Stimulated activated naive CD8-positive, alpha-beta T cell treated with anti-CD3 and anti-CD28 coated beads, Interleukin-15, Interleukin-2, amounts not matched to agents 100 ng/mL and 50 ng/mL, for 24 hours (primary cell): Measurements from ENCODE around the gene NAT9.

Source experiments
- H3K27ac Mint-ChIP-seq: one replicate; pipeline ENCODE4 v1.8.0; 2021; ENCODE audit warnings: mild to moderate bottlenecking, mixed read lengths
- H3K27me3 Mint-ChIP-seq: one replicate; pipeline ENCODE4 v1.8.0; 2021; ENCODE audit warnings: mixed read lengths
- H3K36me3 Mint-ChIP-seq: one replicate; pipeline ENCODE4 v1.8.0; 2021; ENCODE audit warnings: low read depth, mixed read lengths
- H3K4me1 Mint-ChIP-seq: one replicate; pipeline ENCODE4 v1.8.0; 2021; ENCODE audit warnings: low read depth, mixed read lengths
- H3K4me3 Mint-ChIP-seq: one replicate; pipeline ENCODE4 v1.8.0; 2021; ENCODE audit warnings: mild to moderate bottlenecking, mixed read lengths
- H3K9me3 Mint-ChIP-seq: one replicate; pipeline ENCODE4 v1.8.0; 2021; ENCODE audit warnings: mixed read lengths

Gene NAT9

DNA sequence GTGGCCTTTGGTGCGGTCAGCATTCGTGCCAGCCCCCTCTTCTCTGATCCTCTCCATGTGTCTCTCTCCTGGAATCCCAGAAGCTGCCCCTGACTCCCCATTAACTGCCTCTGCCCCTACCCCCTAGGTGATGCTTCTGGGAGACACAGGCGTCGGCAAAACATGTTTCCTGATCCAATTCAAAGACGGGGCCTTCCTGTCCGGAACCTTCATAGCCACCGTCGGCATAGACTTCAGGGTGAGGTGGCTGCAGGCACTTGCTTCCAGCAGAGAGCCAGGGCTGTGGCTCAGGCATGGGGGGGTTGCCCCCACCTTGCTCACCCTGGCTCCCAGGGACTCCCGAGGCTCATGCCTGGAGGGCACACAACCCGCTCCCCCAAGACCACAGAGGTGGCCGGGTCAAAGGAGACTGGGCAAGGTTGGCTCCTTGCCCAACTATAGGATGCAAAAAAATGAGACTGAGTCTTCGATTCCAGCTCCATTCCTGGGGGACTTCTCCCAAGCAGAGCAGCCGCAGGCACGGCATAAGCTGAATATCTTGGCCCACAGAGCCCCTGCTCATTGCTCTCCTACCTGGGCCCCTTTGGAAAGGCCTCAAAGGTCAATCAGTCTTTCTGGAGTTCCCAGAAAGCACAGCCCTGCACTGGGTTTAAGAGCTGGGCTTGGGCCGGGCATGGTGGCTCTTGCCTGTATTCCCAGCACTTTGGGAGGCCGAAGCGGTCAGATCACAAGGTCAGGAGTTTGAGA is 35.3 kb downstream of the NAT9 start:
- H3K27me3 Mint-ChIP-seq = peaks cover 5% of the 10 kb centered on the region
- no peak overlapping the region for H3K27ac Mint-ChIP-seq
- H3K36me3 Mint-ChIP-seq = no peaks in the 10 kb centered on the region
- peaks cover 82% of the 10 kb centered on the region for H3K4me1 Mint-ChIP-seq
- H3K4me3 Mint-ChIP-seq = no peak overlapping the region
- H3K9me3 Mint-ChIP-seq = no peaks in the 10 kb centered on the region

GRCh38 chr17:74740173-74740572 is 36.0 kb downstream of the NAT9 start:
- no peak overlapping the region for H3K27ac Mint-ChIP-seq
- no peak overlapping the region for H3K4me3 Mint-ChIP-seq
- H3K4me1 Mint-ChIP-seq = peaks cover 82% of the 10 kb centered on the region
- peaks cover 5% of the 10 kb centered on the region for H3K27me3 Mint-ChIP-seq
- no peaks in the 10 kb centered on the region for H3K36me3 Mint-ChIP-seq
- no peaks in the 10 kb centered on the region for H3K9me3 Mint-ChIP-seq

- Mint-ChIP-seq H3K27me3 (peaks cover 5% of the 10 kb centered on the region), H3K27ac (peak overlapping the region; percentile 48), H3K4me1 (peaks cover 75% of the 10 kb centered on the region), H3K4me3 (peak overlapping the region; percentile 78), H3K36me3 (no peaks in the 10 kb centered on the region), H3K9me3 (no peaks in the 10 kb centered on the region)
Measured at GRCh38 chr17:74739227-74739831, 36.8 kb downstream of the NAT9 start.

DNA sequence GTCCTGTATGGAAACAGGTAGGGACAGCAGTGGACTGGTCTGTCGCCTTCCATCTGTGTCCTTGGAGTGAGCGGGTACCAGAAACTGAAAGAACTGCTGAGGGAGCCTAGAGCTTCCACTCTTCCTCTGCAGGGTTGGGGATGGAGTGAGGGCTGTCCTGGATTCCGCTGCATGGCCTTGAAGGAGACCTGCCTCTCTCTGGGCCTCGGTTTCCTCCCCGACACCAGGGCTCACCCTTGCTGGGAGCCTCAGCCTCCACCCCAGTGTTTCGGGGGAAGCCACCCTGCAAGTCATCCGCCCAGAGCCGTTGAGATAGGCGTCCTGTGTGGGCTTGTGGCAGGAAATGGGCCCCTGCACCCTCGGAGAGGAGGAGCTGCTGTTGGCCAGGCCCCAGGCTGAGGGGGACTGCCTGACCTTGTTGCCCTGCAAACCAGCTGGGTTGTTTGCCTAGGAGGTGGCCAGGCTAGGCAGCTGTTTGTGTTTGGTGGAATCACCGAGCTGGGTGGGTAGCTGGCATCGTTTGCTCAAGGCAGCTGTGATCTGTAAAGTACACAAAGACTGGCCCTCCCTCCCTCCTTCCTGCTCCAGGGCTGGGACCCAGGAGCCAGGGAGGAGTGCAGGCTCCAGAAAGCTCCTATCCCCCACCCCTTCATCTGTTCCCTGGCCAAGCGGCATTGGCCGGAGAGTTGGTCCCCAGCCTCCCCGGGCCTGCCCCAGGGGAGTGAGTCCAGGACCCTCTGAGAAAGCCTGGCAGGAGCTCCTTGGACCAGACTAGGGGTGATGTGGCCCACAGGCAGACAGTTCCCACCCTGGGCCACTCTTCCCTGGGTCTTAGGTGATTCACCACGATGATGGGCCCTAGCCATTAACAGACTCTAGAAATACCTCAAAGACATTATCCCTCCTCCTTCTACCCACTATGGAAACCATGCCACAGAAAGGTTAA is 37.8 kb downstream of the NAT9 start:
- H3K27ac Mint-ChIP-seq = peak overlapping the region; percentile 76
- H3K9me3 Mint-ChIP-seq = no peaks in the 10 kb centered on the region
- peaks cover 5% of the 10 kb centered on the region for H3K27me3 Mint-ChIP-seq
- peaks cover 65% of the 10 kb centered on the region for H3K4me1 Mint-ChIP-seq
- H3K4me3 Mint-ChIP-seq = peak overlapping the region; percentile 78
- H3K36me3 Mint-ChIP-seq = no peaks in the 10 kb centered on the region

- Mint-ChIP-seq H3K9me3 (no peaks in the 10 kb centered on the region), H3K4me1 (peaks cover 57% of the 10 kb centered on the region), H3K27ac (peak overlapping the region; percentile 49), H3K27me3 (peaks cover 5% of the 10 kb centered on the region), H3K36me3 (no peaks in the 10 kb centered on the region), H3K4me3 (peak overlapping the region; percentile 78)
Measured at GRCh38 chr17:74737299-74738050, 38.7 kb downstream of the NAT9 start.

- Mint-ChIP-seq H3K36me3 (no peaks in the 10 kb centered on the region), H3K4me1 (peaks cover 49% of the 10 kb centered on the region), H3K27me3 (peaks cover 5% of the 10 kb centered on the region)
Measured at GRCh38 chr17:74736513-74737298, 39.4 kb downstream of the NAT9 start, which contains the start of gene RAB37. TSS of gene RAB37 (plus strand) at chr17:74737256. CDS start at chr17:74737273, 17 bp downstream.

GRCh38 chr17:74734256-74734655 is 41.9 kb downstream of the NAT9 start:
- peaks cover 44% of the 10 kb centered on the region for H3K4me1 Mint-ChIP-seq
- peaks cover 5% of the 10 kb centered on the region for H3K27me3 Mint-ChIP-seq
- H3K27ac Mint-ChIP-seq = no peak overlapping the region
- H3K36me3 Mint-ChIP-seq = no peaks in the 10 kb centered on the region
- H3K9me3 Mint-ChIP-seq = no peaks in the 10 kb centered on the region
- H3K4me3 Mint-ChIP-seq = no peak overlapping the region

More at GRCh38 chr17:74736513-74737298, 39.4 kb downstream of the NAT9 start, which contains the start of gene RAB37:
- H3K4me3 Mint-ChIP-seq = peak within 1 kb of the TSS; percentile 78
- no peaks in the 10 kb centered on the region for H3K9me3 Mint-ChIP-seq
- H3K27ac Mint-ChIP-seq = peak within 1 kb of the TSS; percentile 76

GRCh38 chr17:74733365-74734122 is 42.6 kb downstream of the NAT9 start:
- peaks cover 37% of the 10 kb centered on the region for H3K4me1 Mint-ChIP-seq
- H3K27ac Mint-ChIP-seq = no peak overlapping the region
- H3K9me3 Mint-ChIP-seq = no peaks in the 10 kb centered on the region
- no peaks in the 10 kb centered on the region for H3K36me3 Mint-ChIP-seq
- peaks cover 5% of the 10 kb centered on the region for H3K27me3 Mint-ChIP-seq
- no peak overlapping the region for H3K4me3 Mint-ChIP-seq

GRCh38 chr17:74732042-74732867 is 43.9 kb downstream of the NAT9 start:
- H3K27me3 Mint-ChIP-seq = peaks cover 5% of the 10 kb centered on the region
- no peak overlapping the region for H3K27ac Mint-ChIP-seq
- H3K9me3 Mint-ChIP-seq = no peaks in the 10 kb centered on the region
- H3K4me1 Mint-ChIP-seq = peaks cover 24% of the 10 kb centered on the region
- no peak overlapping the region for H3K4me3 Mint-ChIP-seq
- H3K36me3 Mint-ChIP-seq = no peaks in the 10 kb centered on the region

GRCh38 chr17:74731347-74731605 is 44.9 kb downstream of the NAT9 start:
- H3K27me3 Mint-ChIP-seq = peaks cover 2% of the 10 kb centered on the region
- H3K36me3 Mint-ChIP-seq = no peaks in the 10 kb centered on the region
- H3K27ac Mint-ChIP-seq = no peak overlapping the region
- peaks cover 20% of the 10 kb centered on the region for H3K4me1 Mint-ChIP-seq
- H3K4me3 Mint-ChIP-seq = no peak overlapping the region
- H3K9me3 Mint-ChIP-seq = no peaks in the 10 kb centered on the region

GRCh38 chr17:74730491-74731346 is 45.4 kb downstream of the NAT9 start:
- H3K4me3 Mint-ChIP-seq = peak overlapping the region; percentile 34
- no peak overlapping the region for H3K27ac Mint-ChIP-seq
- H3K27me3 Mint-ChIP-seq = no peaks in the 10 kb centered on the region
- H3K4me1 Mint-ChIP-seq = peaks cover 18% of the 10 kb centered on the region
- no peaks in the 10 kb centered on the region for H3K9me3 Mint-ChIP-seq
- no peaks in the 10 kb centered on the region for H3K36me3 Mint-ChIP-seq

GRCh38 chr17:74729866-74730265 is 46.3 kb downstream of the NAT9 start:
- Mint-ChIP-seq H3K27ac (no peak overlapping the region), H3K36me3 (no peaks in the 10 kb centered on the region), H3K9me3 (no peaks in the 10 kb centered on the region), H3K27me3 (no peaks in the 10 kb centered on the region), H3K4me1 (peaks cover 18% of the 10 kb centered on the region), H3K4me3 (no peak overlapping the region)
